GM21367 (cell line): ENCODE measurements around the gene CDH11.

ENCODE experiments used
- ATAC-seq: cut with Tn5 transposase; IDR thresholded peaks from one replicate; pipeline ENCODE4 v1.9.1; 2021; ENCODE audit not compliant: unreplicated experiment

The CDH11 gene

GRCh38 chr16:65116818-65117430 lies 4.9 kb downstream of the CDH11 start:
- no peak for ATAC-seq

- no peak for ATAC-seq
These were observed 5.6 kb downstream of the CDH11 start for GRCh38 chr16:65116216-65116615.

GRCh38 chr16:65114527-65114926 lies 7.3 kb downstream of the CDH11 start:
- ATAC-seq = no peak

- no peak for ATAC-seq
These were observed 8.4 kb downstream of the CDH11 start for GRCh38 chr16:65113441-65113840.

GRCh38 chr16:65111306-65111705 lies 10.6 kb downstream of the CDH11 start:
- ATAC-seq = no peak

- no peak for ATAC-seq
These were observed 15.1 kb downstream of the CDH11 start for GRCh38 chr16:65106757-65107156.

GRCh38 chr16:65105171-65105570 lies 16.7 kb downstream of the CDH11 start:
- ATAC-seq = no peak

GRCh38 chr16:65104471-65104870 lies 17.4 kb downstream of the CDH11 start:
- no peak for ATAC-seq

- no peak for ATAC-seq
These were observed 19.5 kb downstream of the CDH11 start for GRCh38 chr16:65102326-65102725.

GRCh38 chr16:65101009-65101408 lies 20.9 kb downstream of the CDH11 start:
- ATAC-seq = no peak

GRCh38 chr16:65099607-65100006 lies 22.3 kb downstream of the CDH11 start:
- ATAC-seq = no peak

- no peak for ATAC-seq
These were observed 22.9 kb downstream of the CDH11 start for GRCh38 chr16:65098916-65099315.

- no peak for ATAC-seq
These were observed 24.6 kb downstream of the CDH11 start for GRCh38 chr16:65097296-65097695.

GRCh38 chr16:65095906-65096305 lies 26.0 kb downstream of the CDH11 start:
- no peak for ATAC-seq

GRCh38 chr16:65095090-65095728 lies 26.7 kb downstream of the CDH11 start:
- no peak for ATAC-seq

GRCh38 chr16:65094009-65094408 lies 27.9 kb downstream of the CDH11 start:
- no peak for ATAC-seq

GRCh38 chr16:65083164-65083857 lies 38.6 kb downstream of the CDH11 start:
- ATAC-seq = no peak

GRCh38 chr16:65079549-65079948 lies 42.3 kb downstream of the CDH11 start:
- no peak for ATAC-seq

GRCh38 chr16:65077181-65077580 lies 44.7 kb downstream of the CDH11 start:
- ATAC-seq = no peak

GRCh38 chr16:65075877-65076276 lies 46.0 kb downstream of the CDH11 start:
- ATAC-seq = no peak

- no peak for ATAC-seq
These were observed 50.2 kb downstream of the CDH11 start for GRCh38 chr16:65071433-65072311.
